ENCODE measurements around the gene CFAP92.
"Not testable (repeated sequence)": the region's sequence is repeated elsewhere in the genome, so short reads cannot be mapped to it uniquely, and the experiment has no call there.

The CFAP92 gene

DNA sequence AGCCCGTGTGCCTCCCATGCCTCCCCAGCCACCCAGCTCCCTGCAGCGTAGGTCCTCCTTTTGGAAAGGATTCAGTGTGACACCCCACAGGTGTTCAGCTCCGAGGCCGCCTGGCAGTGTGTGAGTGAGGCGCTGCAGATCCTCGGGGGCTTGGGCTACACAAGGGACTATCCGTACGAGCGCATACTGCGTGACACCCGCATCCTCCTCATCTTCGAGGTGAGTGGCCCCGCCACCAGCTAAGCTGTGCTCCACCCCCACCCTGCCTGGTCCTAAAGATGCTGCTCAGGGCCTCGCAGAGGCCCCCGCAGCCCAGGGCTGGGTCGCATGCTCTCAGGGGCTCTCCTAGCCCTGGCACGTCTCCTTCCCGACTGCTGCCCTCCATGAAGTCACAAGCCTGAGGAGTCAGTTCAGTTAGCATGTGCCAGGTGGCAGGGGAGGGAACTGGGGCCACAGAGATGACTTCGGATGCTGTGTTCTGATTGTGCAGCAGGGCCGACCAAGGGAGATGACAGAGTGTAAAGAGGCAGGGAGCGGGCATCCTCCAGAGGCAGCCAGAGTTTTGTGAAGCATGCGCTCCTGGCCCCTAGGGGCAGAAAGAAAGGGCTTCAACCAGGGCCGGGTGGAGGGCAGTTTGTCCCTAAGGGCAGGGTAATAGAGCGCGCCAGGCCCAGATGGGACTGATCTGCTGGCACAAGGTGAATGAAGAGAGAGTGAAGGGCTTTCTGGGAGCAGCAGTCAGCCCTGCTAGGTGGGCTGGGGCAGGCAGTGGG lies 87.7 kb downstream of the CFAP92 start:
- DNase-seq (ENCODE audit: low read depth in 2 of 3, low spot score in 1 of 3), result no peak

DNA sequence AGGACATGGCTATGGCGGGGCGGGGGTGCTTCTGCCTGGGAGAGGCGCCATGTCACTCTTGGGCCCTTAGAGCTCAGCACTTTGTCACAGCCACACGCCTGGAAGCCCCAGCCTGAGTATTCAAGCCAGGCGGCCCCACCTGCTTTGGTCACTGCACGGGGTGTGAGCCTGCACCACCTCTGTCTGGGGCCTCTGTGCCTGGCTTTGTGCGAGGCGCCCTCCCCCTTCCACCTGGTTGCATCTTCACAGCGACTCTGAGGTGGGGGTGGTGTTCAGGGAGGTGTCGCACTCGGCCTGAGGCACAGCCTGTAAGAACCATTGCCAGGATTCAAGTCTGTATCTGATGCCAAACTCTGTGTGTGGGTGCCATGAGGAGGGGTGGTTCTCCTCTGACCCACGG lies 90.4 kb downstream of the CFAP92 start:
- no peak for DNase-seq (ENCODE audit: low read depth in 2 of 3, low spot score in 1 of 3)

DNA sequence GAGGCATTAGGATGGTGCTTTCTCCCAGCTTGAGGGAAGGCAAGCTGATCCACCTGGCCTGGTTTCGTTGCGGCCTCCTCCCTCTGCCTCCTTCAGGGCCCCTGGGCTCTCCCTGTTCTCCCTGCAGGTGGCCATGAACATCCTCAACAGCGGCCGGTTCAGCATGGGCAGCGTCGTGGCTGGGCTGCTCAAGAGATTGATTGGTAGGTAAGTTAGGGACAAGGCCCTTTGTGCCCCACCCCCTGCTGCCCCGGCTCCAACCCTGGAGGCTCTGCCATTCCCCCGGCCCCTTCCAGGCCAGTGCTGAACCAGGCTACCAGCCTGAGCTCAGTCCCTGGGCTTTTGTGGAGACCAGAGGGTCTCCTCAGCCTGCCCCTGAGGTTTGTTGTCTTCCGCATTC lies 91.5 kb downstream of the CFAP92 start:
- DNase-seq (ENCODE audit: low read depth in 2 of 3, low spot score in 1 of 3), result no peak

DNA sequence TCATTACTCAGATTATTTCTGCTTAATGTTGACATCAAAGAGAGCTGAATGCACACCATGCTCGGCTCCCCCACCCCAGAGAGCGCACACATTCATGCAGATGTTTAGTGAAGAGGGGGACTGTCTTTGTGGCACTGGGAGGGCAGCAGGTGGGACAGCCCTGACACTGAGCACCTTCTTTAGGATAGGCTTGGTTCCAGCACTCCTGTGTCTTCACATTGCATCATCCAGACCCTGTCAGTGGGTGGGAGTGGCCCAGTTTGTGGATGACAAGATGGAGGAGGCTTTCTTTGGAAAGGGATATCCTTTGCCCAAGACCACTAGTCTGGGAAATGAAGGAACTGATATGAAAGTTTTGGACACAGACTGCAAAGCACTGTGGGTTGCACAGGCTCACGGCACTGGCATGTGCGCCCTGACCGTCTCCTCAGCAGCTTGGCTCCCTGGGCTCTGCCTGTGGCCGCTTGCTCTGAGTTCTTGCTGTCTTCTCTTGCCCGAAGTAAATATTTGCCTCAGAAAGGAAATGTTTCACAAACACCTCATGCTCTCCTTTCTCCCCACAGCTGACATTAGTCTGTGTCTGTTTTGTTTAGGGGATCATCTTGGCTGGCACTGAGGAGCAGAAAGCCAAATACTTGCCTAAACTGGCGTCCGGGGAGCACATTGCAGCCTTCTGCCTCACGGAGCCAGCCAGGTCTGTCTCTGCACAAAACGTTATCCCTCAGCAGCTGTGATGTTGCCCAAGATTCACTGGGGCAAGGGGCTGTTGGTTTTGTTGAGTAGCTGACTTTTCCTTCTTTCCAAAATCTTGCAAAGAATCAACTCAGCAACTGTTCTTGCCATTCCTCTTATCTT lies 97.8 kb downstream of the CFAP92 start:
- no peak for DNase-seq (ENCODE audit: low read depth in 2 of 3, low spot score in 1 of 3)

DNA sequence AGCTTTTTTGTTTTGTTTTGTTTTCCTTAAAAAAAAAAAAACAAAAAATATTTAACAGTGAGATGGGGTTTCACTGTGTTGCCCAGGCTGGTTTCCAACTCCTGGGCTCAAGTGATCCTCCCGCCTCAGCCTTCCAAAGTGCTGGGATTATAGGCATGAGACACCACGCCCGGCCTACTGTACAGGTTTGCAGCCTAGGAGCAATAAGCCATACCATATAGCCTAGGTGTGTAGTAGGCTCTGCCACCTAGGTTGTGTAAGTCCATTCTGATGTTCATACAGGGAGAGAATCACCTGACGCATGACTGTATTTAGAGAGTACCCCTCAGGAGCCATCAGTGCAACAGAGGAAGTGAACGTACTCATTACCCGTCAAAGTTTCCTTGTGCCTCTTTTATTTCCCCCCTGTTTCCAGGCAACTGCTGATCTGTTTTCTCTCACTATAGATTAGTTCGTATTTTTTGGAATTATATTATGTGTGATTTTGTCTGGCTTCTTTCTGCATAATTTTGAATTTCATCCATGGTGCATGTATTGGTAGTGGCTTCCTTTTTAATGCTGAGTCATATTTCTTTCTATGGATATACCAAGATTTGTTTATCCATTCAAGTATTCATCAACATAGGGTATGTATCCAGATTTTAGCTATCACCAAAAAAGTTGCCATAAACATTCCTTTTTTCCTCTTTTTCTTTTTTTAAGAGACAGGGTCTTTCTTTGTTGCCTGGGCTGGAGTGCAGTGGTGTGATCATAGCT lies 104.6 kb downstream of the CFAP92 start:
- DNase-seq (ENCODE audit: low read depth in 2 of 3, low spot score in 1 of 3), result no peak

DNA sequence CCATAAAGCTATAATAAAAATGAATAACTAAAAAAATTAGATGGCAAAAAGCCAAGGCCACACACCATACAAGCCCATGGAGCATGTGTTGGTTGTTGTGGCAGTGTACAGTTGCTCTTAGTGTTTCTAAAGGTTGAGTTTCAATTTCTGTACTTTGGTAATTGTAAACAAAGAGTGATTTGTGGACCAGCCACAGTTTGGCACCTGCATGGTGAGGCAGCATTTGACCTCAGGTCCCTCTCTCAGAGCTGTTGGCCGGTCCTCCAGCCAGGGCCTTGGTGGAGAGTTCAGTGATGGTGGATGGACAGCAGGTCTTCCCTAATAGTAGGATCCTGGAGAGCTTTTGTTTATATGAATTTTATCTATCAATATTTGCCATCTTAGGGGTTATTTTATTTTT lies 108.9 kb downstream of the CFAP92 start:
- no peak for DNase-seq (ENCODE audit: low read depth in 2 of 3, low spot score in 1 of 3)

DNA sequence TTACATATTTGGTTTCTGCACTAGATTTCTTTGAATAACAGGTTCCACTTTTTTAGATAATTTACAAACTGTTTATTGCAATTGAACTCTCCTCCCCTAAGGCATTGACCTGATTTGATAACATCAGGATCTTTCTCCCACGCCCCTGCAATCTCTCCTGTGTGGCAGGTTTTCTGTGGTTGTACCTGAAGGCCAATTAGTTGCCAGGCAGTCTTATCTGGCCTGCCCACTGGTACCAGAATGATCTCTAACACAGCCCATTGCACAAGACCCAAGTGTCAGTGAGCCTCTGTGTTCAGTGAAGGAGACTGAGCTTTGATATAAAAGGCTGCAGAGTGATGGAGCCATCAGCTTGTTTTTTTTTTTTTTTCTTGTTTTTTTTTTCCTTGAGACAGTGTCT lies 111.2 kb downstream of the CFAP92 start:
- DNase-seq (ENCODE audit: low read depth in 2 of 3, low spot score in 1 of 3), result no peak

DNA sequence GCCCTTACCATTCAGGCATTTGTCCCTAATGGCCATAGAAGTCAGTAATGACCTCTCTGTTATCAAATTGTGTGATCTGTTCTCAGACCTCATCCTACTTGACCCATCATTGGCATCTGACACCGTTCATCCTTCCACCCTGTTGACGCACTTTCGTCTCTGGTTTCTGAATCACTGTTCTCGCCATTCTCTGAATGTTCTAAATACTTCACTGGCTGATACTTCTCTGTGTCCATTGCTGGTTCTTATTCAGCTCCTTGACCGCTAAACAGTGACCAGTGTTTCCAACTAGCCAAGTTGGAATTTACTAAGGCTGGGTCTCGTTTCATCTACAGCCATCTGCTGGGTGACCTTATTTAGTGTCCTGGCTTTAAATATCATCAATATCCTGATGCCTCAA lies 112.3 kb downstream of the CFAP92 start:
- DNase-seq (ENCODE audit: low read depth in 2 of 3, low spot score in 1 of 3), result no peak

DNA sequence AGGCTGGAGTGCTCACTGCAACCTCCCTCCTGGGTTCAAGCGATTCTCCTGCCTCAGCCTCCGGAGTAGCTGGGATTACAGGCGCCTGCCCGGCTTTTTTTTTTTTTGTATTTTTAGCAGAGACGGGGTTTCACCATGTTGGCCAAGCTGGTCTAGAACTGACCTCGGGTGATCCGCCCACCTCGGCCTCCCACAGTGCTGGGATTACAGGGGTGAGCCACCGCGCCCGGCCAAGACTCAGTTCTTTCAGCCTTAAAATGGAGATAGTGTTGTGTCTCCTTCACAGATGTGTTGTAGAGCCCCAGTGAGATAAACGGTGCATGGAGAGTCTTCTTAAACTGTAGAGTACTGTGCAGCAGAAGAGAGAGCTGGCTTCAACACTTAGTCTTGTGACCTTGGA lies 113.4 kb downstream of the CFAP92 start:
- not testable (repeated sequence) for DNase-seq (ENCODE audit: low read depth in 2 of 3, low spot score in 1 of 3)

DNA sequence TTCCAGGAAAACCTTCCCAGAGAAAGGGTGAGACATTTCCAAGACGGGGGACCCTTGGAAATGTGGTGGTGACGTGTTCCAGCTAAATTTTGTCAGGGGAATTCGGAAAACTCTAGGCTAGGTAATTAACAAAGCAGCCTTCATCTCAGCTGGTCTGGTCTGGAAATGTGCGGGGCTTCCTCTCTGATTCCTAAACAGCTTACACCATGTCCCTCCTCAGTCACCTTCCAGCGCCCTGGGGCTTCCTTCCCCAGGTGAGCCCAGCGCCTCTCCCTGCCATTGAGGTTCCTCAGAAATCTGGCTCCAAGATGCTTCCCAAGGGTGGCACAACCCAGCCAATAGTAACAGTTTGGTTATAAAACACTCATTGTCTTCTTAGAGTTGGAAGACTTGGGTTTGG lies 113.9 kb downstream of the CFAP92 start:
- no peak for DNase-seq (ENCODE audit: low read depth in 2 of 3, low spot score in 1 of 3)

DNA sequence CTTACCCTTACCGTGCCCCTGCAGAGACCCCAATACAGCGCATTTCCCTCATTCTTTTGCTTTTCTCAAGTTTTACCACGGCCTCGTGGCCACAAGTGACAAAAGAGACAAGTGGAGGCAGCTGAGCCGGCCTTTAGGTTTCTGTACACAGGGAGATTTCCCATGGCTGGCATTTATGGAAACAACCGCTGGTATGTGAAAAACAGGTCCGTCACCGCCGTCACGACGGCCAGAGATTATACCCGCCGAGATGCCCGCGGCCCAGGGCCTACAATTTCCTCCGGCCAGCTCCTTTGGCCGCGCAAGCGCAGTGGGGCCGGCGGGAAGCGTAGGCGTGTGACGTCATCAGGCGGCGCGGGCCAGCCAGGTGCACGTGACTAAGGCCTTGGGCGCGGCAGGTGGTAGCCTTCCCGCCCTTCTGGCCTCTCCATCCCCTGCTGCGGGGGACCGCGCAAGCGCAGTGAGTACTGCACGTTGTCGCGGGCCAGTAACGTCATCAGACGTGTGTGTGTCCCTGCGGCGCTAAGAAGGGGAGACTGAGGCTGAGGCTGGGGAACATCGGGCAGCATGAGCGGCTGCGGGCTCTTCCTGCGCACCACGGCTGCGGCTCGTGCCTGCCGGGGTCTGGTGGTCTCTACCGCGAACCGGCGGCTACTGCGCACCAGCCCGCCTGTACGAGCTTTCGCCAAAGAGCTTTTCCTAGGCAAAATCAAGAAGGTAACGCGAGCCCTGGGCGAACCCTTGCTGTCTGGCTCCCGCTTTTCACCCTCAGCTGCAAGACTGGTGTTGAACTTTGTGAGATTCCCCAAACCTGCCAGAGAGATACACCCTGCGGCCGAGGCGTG lies 114.5 kb downstream of the CFAP92 start, which contains the start of gene ACAD9:
TSS of gene ACAD9 (plus strand) at position 496 of the 845 bp plus-strand sequence. CDS start at position 568, 72 bp downstream.
- peak; percentile 95 to 98 (median 96) for DNase-seq (ENCODE audit: low read depth in 2 of 3, low spot score in 1 of 3)

DNA sequence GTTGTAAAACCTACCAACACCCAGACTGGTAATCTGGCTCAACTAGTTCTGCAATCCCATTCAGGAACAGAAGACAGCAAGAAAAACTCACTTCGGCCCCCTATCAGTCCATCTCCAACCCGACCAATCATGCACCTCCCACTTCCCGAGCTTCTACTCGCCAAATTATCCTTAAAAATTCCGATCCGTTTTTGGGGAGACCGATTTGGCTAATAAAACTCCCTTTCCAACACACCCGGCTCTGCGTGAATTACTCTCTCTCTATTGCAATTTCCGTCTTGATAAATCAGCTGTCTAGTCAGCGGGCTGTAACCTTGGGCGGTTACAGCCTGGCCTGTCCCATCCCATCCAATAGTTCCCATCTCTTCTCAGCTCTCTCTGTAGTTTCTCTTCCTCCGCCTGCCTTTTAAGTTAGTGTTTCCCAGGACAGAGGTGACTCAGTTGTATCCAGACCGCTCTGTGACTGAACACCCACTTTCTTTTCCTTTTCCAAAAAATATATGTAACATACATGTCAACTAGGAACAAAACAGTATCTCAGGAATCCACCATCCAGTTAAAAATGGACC lies 115.2 kb downstream of the CFAP92 start:
- DNase-seq (ENCODE audit: low read depth in 2 of 3, low spot score in 1 of 3), result peak in 2 of 3 donors; percentile 2 to 9

DNA sequence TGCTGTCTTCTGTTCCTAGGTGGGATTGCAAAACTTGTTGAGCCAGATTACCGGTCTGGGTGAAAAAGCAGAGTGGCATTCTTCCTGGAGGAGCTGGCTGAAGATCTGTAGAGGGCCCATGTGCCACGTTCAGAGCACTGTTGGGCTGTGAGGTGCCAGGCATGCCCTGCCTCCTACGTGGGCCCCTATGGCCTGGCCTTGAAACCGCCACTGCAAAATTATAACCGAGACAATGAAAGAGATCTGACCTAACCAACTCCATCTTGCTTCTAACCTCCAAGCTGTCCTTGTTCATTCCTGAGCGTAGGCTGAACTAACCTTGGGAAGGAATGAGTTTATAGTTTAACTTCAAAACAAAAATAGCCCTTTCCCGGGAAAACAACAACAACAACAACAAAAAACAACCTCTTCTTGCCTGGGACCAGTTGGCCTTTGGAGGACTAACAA lies 115.8 kb downstream of the CFAP92 start:
- no peak for DNase-seq (ENCODE audit: low read depth in 2 of 3, low spot score in 1 of 3)

DNA sequence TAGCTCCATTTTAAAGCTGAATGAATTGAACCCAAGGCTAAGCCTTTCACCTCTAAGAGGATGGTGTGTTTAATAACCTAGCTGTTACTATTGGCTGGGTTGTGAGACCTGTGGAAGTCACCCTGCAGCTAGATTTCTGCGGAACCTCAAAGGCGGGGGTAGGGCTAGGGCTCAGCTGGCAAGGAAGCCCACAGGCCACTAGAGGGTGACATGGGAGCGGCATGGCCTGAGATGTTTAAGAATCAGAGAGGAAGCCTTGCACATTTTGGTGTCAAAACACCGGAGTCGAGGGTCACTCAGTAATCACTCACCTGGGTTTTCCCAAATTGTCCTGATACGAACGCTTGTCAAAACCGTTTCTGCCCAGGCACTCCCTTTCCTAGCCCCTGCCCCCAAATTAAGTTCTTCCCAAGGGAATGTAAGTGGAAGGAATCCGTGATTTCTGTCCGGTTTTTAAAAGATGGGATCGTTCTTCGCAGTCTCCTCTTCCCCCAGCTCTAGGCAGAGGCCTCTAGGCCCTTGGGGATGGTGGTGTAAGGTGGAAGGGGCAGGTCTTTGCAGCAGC lies 118.2 kb downstream of the CFAP92 start:
- peak; percentile 49 to 58 (median 50) for DNase-seq (ENCODE audit: low read depth in 2 of 3, low spot score in 1 of 3)

DNA sequence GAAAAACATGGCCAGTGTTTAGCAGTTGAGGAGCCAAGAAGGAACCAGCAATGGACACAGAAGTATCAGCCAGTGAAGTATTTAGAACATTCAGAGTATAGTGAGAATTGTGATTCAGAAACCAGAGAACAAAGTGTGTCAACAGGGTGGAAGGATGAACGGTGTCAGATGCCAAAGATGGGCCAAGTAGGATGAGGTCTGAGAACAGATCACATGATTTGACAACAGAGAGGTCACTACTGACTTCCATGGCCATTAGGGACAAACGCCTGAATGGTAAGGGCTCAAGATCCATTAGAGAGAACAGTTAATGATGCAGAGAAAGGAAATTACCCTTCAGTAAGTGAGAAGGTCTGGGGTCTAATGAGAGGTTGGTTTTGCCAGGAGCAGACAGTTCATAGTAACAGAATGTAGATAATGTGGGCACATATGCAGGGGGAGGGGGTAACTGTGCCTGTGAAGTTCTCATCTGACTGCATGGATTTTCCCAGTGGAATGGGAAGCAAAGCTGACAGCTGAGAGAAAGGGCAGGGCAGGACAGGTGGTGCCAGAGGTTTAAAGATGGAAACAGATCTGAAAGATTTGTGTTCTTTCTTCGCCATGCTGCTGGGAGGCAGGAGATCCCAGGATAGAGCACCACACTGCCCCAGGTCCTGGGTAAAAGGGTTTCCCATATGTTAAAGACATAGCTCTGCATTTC lies 119.2 kb downstream of the CFAP92 start:
- no peak for DNase-seq (ENCODE audit: low read depth in 2 of 3, low spot score in 1 of 3)

DNA sequence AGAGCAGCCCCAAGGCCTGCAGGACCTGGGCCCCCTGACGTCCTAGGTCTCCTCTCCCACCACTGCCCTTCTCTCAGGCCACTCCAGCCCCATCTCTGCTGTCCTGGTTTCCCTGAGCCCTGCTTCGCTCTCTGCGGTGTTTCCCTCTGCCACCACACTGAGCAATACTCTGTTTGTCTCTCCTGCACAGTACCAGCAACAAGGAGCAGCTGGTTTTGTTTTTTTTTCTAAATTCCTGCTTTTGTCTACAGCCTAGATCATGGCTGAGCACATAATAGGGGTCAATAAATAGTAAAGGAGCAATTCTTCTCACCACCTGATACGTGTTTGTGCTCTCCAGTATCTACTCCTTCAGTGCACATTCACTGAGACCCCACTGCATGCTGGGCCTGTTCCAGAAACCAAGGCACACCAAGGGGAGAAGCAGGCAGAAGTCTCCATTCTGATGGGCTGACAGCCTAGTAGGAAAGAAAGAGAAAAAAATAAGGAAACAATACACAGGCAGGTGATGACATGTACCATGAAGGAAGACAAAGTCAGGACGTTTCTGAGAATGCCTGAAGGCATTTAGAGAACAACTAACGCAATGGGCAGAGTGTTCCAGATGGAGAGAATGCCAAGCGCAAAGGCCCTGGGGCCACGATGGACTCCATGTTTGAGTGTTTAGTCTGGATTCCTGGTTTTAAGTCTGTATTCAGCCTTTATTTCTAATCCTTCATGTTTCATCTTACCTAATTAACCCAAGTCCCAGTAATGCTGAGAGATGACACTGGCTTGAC lies 120.4 kb downstream of the CFAP92 start:
- DNase-seq (ENCODE audit: low read depth in 2 of 3, low spot score in 1 of 3), result no peak

DNA sequence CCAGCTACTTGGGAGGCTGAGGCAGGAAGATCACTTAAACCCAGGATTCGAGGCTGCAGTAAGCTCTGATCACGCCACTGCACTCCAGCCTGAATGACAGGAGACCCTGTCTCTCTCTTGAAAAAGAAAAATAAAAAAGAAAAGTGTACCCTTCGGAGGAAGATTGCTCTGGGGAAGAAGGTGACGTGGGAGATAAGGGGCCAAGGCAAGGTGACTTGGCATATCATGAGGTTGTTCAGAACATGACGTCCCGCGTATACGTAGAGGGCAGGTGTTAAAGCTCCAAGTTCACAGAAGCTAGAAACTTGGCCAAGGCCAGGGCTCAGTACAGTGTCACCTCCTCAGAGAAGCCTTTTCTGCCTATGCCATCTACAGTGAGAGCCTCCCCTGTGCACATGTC lies 121.1 kb downstream of the CFAP92 start:
- no peak for DNase-seq (ENCODE audit: low read depth in 2 of 3, low spot score in 1 of 3)

DNA sequence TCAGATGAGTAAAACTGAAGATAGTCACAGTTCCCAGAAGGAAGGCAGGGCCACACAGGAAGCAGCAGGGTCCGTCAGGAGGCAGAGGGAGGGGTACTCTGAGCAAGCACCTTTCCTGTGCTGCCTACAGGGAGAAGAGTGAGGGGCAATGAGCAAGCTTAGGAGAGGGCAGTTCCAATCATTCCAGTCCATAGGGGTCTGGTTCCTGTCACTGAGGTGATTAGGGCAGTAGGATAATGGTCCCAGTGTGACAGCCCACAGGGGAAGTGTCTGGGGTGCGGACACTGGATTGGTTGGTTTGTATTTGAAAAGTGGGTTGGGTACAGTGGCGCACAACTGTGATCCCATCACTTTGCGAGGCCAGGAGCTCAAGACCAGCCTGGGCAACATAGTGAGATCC lies 121.6 kb downstream of the CFAP92 start:
- DNase-seq (ENCODE audit: low read depth in 2 of 3, low spot score in 1 of 3), result no peak

DNA sequence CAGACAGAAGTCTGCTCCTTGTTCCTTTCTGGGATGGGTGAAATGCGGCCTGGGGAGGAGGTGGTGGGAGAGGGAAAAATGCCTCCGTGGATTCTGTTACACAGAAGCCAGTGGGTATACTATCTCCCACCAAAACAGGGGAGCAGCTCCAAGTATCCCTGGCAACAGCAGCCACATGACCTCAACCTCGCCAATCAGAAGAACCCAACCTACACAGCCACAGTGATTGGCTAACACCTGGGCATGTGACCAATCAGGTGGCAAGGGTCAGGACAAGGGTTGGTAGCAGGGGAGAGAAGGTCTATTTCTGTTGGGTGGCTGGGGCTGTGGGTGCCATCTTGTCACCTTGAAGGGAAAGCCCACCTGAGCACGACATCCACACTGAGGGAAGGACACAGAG lies 123.5 kb downstream of the CFAP92 start:
- no peak for DNase-seq (ENCODE audit: low read depth in 2 of 3, low spot score in 1 of 3)

Data from stimulated activated CD4-positive, alpha-beta T cell treated with anti-CD3 and anti-CD28 coated beads, Interleukin-12 subunit alpha, Interleukin-12 subunit beta, amount 100 ng/mL, for 48 hours (primary cell).